GM19240 (cell line): Measurements from ENCODE around the gene SNX6.
"Not testable (repeated sequence)": the region's sequence is repeated elsewhere in the genome, so short reads cannot be mapped to it uniquely, and the experiment has no call there.

Experiments used
- DNase-seq: peaks from one replicate; pipeline ENCODE4 v3.0.0; 2011; ENCODE audit warnings: low spot score; ENCODE audit not compliant: insufficient read length

SNX6 gene

DNA sequence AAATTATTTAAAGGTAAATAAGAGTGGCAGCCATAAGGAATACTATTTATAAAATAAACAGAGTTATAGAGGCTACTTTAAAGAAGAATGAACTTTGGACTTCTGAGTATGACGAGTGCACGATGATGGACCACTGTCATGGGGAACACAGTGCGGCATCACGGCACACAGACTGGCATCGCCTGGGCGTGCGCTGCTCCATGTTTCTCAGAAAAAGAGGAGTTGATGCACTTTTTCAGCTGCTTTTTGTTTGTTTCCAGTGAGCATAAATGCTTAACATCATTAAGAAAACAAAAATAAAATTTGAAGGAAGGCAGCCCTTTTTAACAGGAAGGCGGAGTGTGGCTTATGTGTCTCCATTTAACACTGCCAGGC is 67.2 kb downstream of the SNX6 start:
- no peak for DNase-seq

DNA sequence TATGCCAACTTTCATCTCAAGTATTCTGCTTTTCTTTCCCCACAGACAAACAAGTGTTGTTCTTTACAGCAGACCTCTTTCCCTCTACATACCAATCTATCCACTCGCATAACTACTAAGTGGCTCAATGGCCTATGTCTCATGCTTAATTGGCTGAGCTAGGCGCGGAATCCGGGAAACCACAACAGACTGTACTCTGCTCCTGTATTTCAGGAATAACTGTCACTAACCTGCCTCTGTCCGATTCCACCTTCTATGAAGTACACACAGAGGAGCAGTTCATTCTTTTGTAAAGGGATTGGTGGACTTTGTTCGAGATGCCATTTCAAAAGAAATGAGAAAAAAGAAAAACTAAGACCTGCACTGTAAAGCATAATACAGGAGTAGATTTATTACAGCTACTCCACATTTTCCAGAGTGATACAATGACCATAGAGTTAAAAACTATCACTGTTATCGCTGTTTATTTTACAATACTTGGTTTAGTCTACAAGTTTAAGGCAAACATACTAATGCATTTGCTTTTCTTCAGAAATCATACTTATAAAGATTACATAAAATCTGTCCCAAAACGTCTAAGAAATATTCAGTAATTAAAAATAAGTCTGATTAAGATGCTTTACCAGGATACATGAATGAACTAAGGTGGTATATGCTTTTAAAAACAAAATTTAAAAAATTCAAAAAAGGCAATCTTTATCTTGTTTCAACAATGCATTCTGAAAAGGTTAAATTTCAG is 67.7 kb downstream of the SNX6 start:
- DNase-seq, result not testable (repeated sequence)

DNA sequence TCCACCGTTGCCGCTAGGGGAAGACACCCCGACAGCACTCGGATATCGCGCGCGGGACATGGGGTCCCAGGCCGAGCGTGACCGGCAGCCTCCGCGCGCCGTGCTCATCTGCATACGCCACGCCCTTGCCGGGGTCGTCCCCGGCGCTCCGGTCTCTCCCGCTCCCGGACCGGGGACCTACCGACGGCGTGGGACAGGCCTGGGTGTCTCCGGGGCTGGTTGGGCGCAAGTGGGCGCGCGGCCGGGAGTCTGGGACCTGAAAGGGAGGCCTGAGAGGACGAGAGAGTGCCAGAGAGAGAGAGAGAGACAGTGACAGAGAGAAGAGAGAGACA is 73.5 kb downstream of the SNX6 start:
- DNase-seq, result not testable (repeated sequence)

DNA sequence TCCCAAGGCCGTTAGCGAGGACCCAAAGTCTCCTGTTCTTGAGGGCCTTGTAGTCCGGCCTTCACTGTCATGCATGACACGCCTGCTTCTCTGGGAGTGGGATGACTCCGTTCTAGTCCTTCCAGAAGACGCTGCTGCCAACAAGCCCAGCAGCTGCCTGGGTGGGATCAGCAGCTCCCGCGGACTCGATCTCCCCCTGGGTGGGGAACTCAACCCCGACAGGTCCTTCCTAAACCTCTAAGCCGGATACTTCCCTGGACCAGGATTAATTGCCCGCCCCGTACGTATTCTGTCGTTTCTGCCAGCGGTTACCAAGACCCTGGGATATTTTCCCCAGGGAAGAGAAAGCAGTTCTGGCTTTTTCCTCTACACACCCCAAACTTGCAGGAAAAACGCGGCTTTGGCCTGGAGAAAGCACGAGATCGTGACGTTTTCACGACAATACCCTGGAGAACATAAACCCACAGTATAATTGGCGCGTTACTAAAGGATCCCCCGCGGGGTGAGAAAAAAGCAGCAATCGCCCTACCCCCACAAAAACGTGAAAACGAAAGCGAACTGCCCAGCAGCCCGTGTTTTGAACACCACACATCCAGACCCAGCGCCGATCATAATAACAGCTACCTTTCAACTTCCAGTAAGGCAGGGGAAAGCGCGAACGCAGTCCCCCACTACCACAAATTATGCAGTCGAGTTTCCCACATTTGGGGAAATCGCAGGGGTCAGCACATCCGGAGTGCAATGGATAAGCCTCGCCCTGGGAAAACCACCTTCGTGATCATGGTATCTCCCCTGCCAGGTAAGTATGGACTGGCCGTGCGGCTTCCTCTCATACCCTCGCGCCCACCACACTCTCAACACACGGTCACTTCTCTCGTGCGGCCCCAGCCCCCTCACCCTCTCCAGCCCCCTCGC is 74.1 kb downstream of the SNX6 start:
- DNase-seq, result not testable (repeated sequence)

DNA sequence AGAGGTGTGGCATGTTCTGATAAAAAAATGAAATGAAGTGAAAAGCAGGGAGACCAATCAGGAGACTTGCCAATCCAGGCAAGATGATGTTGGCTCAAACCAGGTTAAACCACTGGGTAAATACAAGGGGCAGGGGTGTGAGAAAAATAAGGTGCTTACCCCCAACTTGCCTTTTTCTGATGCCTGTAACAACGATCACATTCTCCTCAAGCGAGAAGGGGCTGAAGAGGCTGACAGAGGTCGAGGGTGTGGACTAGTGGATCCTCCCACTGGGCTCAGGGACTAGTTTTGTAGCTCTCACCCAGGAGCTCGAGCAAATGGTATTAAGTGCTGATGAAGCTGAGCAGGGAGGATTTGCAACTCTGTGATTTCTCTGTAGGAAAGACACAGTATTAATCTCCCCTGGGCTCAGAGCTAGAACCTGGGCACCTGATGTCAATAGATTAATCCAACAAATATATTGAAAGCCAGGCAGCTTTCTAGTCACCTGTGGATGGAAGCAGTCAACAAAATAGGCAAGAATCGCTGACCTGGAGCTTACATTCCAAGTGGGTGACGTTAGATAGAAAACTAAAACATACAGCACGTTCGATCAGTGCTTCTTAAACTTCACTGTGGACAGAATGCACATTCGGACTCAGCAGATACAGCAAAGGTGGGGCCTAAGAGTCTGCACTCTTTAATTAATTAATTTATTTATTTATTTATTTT is 75.3 kb downstream of the SNX6 start:
- DNase-seq, result no peak

DNA sequence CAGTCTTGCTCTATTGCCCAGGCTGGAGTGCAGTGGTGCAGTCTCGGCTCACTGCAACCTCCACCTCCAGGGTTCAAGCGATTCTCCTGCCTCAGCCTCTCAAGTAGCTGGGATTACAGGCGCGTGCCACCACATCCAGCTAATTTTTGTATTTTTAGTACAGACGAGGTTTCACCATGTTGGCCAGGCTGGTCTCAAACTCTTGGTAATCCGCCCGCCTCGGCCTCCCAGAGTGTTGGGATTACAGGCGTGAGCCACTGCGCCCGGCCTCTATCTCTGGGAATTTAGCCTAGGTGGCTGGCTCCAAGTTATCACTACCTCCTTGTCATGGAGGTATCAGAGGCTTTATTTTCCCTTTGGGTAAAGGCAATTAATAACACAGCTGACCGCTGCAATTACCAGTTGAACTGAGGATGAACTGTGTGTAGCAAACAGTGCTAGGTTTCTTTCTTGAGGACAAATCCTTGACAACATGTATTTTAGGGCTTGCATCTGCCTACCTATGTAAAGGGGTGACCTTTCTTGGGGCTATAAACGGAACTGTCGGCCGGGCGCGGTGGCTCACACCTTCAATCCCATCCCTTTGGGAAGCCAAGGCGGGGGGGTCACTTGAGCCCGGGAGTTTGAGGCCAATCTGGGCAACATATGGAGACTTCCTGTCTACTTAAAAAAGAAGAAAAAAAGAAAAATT is 80.5 kb downstream of the SNX6 start:
- DNase-seq, result not testable (repeated sequence)

DNA sequence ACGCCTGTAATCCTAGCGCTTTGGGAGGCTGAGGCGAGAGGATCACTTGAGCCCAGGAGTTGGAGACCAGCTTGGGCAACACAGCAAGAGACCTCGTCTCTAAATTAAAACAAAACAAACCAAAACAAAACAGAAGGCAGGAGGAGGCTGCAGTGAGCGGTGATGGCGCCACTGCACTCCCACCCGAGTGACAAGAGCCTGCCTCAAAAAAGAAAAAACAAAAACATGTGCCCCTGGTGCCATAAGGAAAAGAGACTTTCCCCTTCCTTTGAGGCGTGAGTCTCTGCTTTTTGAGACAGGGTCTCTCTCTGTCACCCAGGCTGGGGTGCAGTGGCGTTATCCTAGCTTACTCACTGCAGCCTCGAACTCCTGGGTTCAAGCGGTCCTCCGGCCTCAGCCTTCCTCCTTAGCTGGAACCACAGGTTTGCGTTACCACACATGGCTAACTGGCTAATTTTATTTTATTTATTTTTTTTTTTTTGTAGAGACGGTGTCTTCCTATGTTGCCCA is 81.4 kb downstream of the SNX6 start:
- no peak for DNase-seq

DNA sequence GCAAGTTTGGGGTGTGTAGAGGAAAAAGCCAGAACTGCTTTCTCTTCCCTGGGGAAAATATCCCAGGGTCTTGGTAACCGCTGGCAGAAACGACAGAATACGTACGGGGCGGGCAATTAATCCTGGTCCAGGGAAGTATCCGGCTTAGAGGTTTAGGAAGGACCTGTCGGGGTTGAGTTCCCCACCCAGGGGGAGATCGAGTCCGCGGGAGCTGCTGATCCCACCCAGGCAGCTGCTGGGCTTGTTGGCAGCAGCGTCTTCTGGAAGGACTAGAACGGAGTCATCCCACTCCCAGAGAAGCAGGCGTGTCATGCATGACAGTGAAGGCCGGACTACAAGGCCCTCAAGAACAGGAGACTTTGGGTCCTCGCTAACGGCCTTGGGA is 82.8 kb downstream of the SNX6 start:
- DNase-seq, result not testable (repeated sequence)

DNA sequence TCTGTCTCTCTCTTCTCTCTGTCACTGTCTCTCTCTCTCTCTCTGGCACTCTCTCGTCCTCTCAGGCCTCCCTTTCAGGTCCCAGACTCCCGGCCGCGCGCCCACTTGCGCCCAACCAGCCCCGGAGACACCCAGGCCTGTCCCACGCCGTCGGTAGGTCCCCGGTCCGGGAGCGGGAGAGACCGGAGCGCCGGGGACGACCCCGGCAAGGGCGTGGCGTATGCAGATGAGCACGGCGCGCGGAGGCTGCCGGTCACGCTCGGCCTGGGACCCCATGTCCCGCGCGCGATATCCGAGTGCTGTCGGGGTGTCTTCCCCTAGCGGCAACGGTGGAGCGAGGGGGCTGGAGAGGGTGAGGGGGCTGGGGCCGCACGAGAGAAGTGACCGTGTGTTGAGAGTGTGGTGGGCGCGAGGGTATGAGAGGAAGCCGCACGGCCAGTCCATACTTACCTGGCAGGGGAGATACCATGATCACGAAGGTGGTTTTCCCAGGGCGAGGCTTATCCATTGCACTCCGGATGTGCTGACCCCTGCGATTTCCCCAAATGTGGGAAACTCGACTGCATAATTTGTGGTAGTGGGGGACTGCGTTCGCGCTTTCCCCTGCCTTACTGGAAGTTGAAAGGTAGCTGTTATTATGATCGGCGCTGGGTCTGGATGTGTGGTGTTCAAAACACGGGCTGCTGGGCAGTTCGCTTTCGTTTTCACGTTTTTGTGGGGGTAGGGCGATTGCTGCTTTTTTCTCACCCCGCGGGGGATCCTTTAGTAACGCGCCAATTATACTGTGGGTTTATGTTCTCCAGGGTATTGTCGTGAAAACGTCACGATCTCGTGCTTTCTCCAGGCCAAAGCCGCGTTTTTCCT is 83.4 kb downstream of the SNX6 start:
- not testable (repeated sequence) for DNase-seq

DNA sequence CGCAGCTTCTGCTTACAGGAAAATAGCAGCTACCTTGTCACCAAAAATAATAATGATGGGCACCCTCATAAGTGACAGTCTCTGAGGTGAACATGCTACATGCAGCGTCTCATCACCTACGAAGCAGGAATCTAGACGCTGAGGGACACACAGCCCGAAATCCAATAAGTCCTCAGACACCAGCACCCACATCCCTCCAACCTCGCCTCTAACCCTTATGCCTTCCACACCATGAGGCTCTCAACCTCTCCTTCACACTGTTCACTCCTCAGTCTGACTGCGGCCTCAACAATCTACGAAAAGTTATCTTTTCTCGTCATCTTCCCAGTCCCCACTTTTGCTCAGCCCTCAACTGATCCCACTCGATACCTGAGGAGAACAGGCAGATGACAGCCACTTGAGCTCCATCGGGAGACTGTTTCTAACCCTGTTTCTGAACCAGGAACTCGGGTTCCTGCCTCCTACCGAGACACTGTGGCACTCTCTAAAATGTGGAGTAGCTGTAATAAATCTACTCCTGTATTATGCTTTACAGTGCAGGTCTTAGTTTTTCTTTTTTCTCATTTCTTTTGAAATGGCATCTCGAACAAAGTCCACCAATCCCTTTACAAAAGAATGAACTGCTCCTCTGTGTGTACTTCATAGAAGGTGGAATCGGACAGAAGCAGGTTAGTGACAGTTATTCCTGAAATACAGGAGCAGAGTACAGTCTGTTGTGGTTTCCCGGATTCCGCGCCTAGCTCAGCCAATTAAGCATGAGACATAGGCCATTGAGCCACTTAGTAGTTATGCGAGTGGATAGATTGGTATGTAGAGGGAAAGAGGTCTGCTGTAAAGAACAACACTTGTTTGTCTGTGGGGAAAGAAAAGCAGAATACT is 89.5 kb downstream of the SNX6 start:
- DNase-seq, result not testable (repeated sequence)

DNA sequence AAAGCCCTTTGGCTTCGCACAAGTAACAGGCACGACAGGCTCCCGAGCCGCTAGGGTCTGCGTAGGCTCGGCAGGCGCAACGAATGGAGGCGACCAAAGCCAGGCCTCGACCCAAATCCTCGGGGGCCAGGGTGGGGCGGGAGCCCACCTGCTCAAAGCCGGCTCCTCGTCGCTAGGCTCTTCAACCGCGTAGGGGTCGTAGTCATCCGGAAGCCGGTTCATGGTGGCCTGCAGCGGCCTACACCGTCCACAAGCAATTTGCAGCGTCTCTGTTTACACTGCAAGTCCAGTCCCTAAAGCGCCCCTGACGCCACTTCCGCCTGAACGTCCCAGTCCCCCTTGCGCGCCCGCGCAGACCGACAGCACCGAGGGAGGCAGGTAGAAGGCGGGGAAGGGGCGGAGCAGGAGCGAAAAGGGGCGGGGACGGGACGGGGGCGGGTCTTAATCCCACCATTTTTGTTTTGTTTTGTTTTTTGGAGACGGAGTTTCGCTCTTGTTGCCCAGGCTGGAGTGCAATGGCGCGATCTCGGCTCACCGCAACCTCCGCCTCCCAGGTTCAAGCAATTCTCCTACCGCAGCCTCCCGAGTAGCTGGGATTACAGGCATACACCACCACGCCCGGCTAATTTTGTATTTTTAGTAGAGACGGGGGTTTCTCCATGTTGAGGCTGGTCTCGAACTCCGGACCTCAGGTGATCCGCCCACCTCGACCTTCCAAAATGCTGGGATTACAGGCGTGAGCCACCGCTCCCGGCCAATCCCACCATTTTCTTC is 90.4 kb downstream of the SNX6 start, which contains the start of gene EAPP:
Gene EAPP, minus strand, starts transcription at position 295 of the 774 bp plus-strand sequence. Its CDS starts 73 bp downstream, at position 222.
- DNase-seq, result peak; percentile 88

DNA sequence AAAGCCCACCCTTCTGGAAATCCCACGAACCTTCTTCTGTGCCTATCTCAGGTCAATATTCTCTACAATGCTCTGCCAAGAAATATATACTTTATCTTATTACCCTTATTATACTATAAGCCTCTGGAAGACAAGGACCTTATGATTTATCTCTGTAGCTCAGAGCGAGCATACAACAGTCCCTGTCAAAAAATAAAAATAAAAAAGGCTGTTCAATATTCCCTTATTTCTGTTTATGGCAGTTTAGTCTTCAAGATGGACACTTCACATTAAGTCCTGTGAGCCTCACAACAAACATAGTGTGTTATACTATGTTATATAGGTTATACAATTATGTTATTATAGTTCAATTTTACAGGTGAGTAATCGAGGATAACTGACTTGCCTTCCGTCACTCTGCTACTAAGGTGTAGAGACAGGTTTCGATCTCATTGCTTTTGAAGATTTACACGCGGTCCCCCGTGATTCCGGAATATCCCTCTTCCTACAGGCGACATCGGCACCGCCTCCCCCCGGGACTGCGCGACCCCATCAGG is 91.0 kb downstream of the SNX6 start:
- DNase-seq, result no peak

DNA sequence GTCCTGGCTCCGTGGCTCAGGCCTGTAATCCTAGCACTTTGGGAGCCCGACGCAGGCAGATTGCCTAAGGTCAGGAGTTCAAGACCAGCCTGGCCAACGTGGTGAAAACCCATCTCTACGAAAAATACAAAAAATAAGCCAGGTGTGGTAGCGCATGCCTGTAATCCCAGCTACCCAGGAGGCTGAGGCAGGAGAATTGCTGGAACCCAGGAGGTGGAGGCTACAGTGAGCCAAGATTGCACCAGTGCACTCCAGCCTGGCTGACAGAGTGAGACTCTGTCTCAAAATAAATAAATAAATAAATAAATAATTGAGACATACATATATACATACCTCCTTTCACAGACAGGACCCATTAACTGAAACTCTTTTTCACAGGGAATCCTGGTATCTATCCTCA is 91.9 kb downstream of the SNX6 start:
- not testable (repeated sequence) for DNase-seq

DNA sequence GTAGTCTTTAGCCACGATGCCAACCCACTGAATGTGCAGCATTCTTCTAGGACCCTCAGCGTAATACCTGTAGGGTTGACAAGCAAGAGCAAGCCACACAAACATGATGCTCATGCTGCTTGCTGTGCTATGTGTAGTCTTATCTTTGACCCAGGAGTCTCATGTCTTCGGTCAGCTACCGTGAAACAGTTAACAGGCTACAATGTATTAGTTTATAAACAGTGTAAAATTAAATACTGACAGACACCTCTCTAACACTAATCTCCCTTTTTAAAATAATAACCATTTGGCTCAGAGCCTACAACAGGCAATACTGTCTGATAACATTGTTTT is 92.3 kb downstream of the SNX6 start:
- DNase-seq, result no peak

DNA sequence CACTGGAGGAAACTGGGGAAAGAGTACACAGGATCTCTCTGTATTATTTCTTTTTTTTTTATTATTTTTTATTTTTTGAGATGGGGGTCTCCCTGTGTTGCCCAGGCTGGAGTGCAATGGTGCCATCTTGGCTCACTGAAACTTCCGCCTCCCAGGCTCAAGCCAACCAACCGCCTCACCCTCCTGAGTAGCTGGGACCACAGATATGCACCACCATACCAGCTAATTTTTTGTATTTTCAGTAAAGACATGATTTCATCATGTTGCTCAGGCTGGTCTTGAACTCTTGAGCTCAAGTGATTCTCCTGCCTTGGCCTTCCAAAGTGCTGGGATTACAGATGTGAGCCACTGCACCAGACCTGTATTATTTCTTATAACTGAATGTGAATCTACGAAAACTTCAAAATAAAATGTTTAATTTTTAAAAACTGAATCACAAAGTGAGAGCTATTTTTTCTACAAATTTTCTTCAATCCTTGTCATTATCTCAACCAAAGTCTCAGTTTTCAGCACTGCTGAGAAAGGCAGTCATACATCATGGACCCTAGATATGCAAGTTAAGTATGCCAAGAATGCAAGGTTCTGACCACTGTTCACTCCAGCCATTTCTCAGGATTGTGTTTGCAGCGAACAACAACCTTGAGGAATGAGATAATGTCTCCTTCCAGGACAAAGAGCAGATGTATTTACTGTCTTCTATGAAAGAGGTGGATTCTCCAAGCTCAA is 92.8 kb downstream of the SNX6 start:
- no peak for DNase-seq

DNA sequence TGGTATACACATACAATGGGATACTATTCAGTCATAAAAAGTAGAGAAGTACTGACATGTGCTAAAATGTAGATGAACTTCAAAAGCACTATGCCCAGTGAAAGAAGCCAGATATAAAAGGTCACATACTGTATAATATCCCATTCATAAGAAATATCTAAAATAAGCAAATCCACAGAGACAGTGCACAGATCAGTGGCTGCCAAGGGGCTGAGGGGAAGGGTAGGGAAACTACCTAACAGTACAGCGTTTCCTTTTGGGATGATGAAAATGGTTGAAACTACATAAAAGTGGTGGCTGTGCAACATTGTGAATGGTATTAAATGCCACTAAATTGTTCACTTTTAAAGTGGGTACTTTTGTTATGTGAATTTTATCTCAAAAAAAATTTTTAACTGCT is 102.4 kb downstream of the SNX6 start:
- no peak for DNase-seq

DNA sequence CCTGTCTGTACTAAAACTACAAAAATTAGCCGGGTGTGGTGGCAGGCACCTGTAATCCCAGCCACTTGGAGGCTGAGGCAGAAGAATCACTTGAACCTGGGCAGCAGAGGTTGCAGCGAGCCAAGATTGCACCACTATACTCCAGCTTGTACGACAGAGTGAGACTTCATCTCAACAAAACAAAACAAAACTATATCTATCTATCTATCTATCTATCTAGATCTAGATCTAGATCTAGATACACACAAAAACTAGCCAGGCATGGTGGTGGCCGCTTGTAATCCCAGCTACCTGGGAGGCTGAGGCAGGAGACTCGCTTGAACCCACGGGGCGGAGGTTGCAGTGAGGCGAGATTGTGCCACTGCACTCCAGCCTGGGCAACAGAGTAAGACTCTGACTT is 105.7 kb downstream of the SNX6 start:
- DNase-seq, result not testable (repeated sequence)

DNA sequence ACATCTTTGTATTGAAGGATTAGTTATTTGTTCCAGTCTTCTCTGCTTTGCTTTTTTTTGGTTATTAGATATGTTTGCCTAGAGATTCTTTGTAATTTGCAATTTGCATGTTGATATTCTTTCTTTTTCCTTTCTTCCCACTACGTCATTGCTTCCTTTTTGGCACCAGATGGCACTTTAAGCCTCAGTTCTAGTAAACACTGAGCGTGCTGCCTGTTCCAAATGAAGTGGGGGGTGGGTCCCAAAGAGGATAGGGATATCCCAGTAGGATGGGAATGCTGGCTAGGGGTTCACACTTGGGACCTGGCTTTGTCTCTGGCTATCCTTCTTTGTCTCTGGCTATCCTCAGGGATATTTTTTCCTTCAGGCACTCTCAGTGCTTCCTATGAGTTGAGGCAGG is 107.5 kb downstream of the SNX6 start:
- DNase-seq, result no peak
